Activated CD8-positive, alpha-beta T cell treated with anti-CD3 and anti-CD28 coated beads for 36 hours (primary cell): Measurements from ENCODE around the gene ARHGDIB. TPM values are rescaled to one million over a fixed set of nuclear protein-coding genes. Genes with fewer than 3 reads are reported as not detected.

Source experiments
- ATAC-seq: fragments of 200-7000 bp; cut with Tn5 transposase; one replicate; pipeline ENCODE4 v1.10.0; 2021; ENCODE audit warnings: mild to moderate bottlenecking, moderate library complexity
- CTCF ChIA-PET: fragments of 350-600 bp; sonication (Branson Sonifier 250); formaldehyde crosslinking; loops from one replicate; lab custom pipeline; 2021; ENCODE audit warnings: antibody characterized with exemption; lab: Charles Lee
- POLR2A ChIA-PET: fragments of 350-600 bp; sonication (Branson Sonifier 250); formaldehyde crosslinking; loops from one replicate; lab custom pipeline; 2021; ENCODE audit warnings: antibody characterized with exemption; lab: Charles Lee
- DNase-seq: peaks from one replicate; pipeline ENCODE4 v3.0.0-alpha.2; 2020
- H3K27ac Mint-ChIP-seq: one replicate; pipeline ENCODE4 v1.8.0; 2021; ENCODE audit warnings: mild to moderate bottlenecking, mixed read lengths
- H3K27me3 Mint-ChIP-seq: one replicate; pipeline ENCODE4 v1.8.0; 2021; ENCODE audit warnings: mixed read lengths
- H3K36me3 Mint-ChIP-seq: one replicate; pipeline ENCODE4 v1.8.0; 2021; ENCODE audit warnings: low read depth, mixed read lengths
- H3K4me1 Mint-ChIP-seq: one replicate; pipeline ENCODE4 v1.8.0; 2021; ENCODE audit warnings: low read depth, mixed read lengths
- H3K4me3 Mint-ChIP-seq: one replicate; pipeline ENCODE4 v1.8.0; 2021; ENCODE audit warnings: mild to moderate bottlenecking, moderate library complexity, mixed read lengths
- H3K9me3 Mint-ChIP-seq: one replicate; pipeline ENCODE4 v1.8.0; 2021; ENCODE audit warnings: mixed read lengths
- CTCF ChIP-seq: fragments of 200-600 bp; IDR thresholded peaks from one replicate; pipeline ENCODE4 v1.8.0; 2022; ENCODE audit warnings: antibody characterized with exemption, mild to moderate bottlenecking
- intact Hi-C: fragments of 100-400 bp; cut with micrococcal nuclease; formaldehyde crosslinking; loops from one replicate; pipeline ENCODE4 v1.10.0; 2022
- total RNA-seq, 2 experiments: library from RNA; stranded (reverse); gene quantifications; one replicate each; pipeline ENCODE4 v1.2.3, GENCODE V29; 2021

The ARHGDIB gene
- total RNA-seq, 2 experiments from 2014 or later = 765 to 771 TPM

- Mint-ChIP-seq H3K36me3 (no peaks in the 10 kb centered on the region), H3K27me3 (no peaks in the 10 kb centered on the region), H3K4me1 (no peaks in the 10 kb centered on the region), H3K9me3 (no peaks in the 10 kb centered on the region), H3K4me3 (no peak overlapping the region), H3K27ac (no peak overlapping the region)
- TF ChIP-seq CTCF = no peak
- DNase-seq (no peak), ATAC-seq (no peak)
- POLR2A ChIA-PET = interaction anchor here (0.9 kb wide), 1 partner anchor 123 kb away, joined by 3 read pairs; no protein-coding TSS in a partner anchor
- intact Hi-C loops = no loop called here
- CTCF ChIA-PET = interaction anchor here (2.7 kb wide), 1 partner anchor 9 kb away, joined by 10 read pairs; no protein-coding TSS in a partner anchor
Measured at GRCh38 chr12:14892726-14893505, 68.5 kb downstream of the ARHGDIB start.

Other genes with a start within 250 kb of the ARHGDIB start
- 100 to 1,000 TPM; 123 to 130 TPM for gene WBP11, start 158.1 kb downstream of the ARHGDIB start, total RNA-seq
- gene C12orf60, start 157.9 kb downstream of the ARHGDIB start, total RNA-seq = 1 to 10 TPM; 3.3 to 4.2 TPM
- not detected for gene SMCO3, start 147.4 kb downstream of the ARHGDIB start, total RNA-seq
- not detected for gene ART4, start 118.1 kb downstream of the ARHGDIB start, total RNA-seq
- gene MGP, start 75.7 kb downstream of the ARHGDIB start, total RNA-seq = not detected
- 1 to 10 TPM; 2.3 to 3.4 TPM for gene ERP27, start 23.1 kb downstream of the ARHGDIB start, total RNA-seq
- gene PDE6H, start 11.4 kb upstream of the ARHGDIB start, total RNA-seq = not detected